ENCODE results near the gene CTSH. TPM values are rescaled to one million over a fixed set of nuclear protein-coding genes. Genes with fewer than 3 reads are reported as not detected.
A peak's percentile ranks its signal among the peaks of the same experiment; 100 is the strongest.

The CTSH gene
- total and polyA plus RNA-seq, 2 of the 13 experiments (the other 11 are each of a cell fraction or from before 2014, with no cell fraction given), result 265 to 653 TPM

- TF ChIP-seq SMAD9 (CRISPR knock-in tag; IDR thresholded peaks at IDR 0.05) (peak; percentile 85; the same call in 1 of the 2 replicates), NR2F2 (IDR thresholded peaks at IDR 0.05; ENCODE audit: borderline replicate concordance, low read depth) (no peak), ZNF776 (CRISPR knock-in tag; IDR thresholded peaks at IDR 0.05) (no peak), NAIF1 (CRISPR knock-in tag; IDR thresholded peaks at IDR 0.05; ENCODE audit: borderline replicate concordance) (no peak; the same call in 1 of the 2 replicates), ZNF33B (CRISPR knock-in tag; IDR thresholded peaks at IDR 0.05) (no peak; the same call in 1 of the 2 replicates), SMAD3 (CRISPR knock-in tag; IDR thresholded peaks at IDR 0.05) (0 out of 2 replicates have a peak, but pooled peaks have one; percentile 45), HDAC2 (CRISPR knock-in tag; IDR thresholded peaks at IDR 0.05) (peak; percentile 85), REXO4 (CRISPR knock-in tag; IDR thresholded peaks at IDR 0.05; ENCODE audit: borderline replicate concordance) (no peak), ZNF256 (CRISPR knock-in tag; conservative IDR thresholded peaks at IDR 0.05) (no peak), PHF8 (CRISPR knock-in tag; IDR thresholded peaks at IDR 0.05) (no peak), ZNF432 (CRISPR knock-in tag; IDR thresholded peaks at IDR 0.05; ENCODE audit: borderline replicate concordance) (no peak), ZNF781 (CRISPR knock-in tag; IDR thresholded peaks at IDR 0.05; ENCODE audit: borderline replicate concordance, not compliant biosample characterization) (peak; percentile 59), ZNF564 (CRISPR knock-in tag; IDR thresholded peaks at IDR 0.05) (no peak), CEBPZ (IDR thresholded peaks at IDR 0.05; ENCODE audit: low read length) (no peak), SKIL (CRISPR knock-in tag; IDR thresholded peaks at IDR 0.05; ENCODE audit: borderline replicate concordance) (no peak; the same call in 1 of the 2 replicates), ZNF30 (CRISPR knock-in tag; IDR thresholded peaks at IDR 0.05) (no peak), FOXM1 (CRISPR knock-in tag; IDR thresholded peaks at IDR 0.05) (no peak), MED1 (CRISPR knock-in tag; IDR thresholded peaks at IDR 0.05) (peak; percentile 94), ZNF614 (CRISPR knock-in tag; IDR thresholded peaks at IDR 0.05; ENCODE audit: borderline replicate concordance) (peak; percentile 82; the same call in 1 of the 2 replicates), ZSCAN22 (CRISPR knock-in tag; IDR thresholded peaks at IDR 0.05) (0 out of 2 replicates have a peak, but pooled peaks have one; percentile 54), ZNF749 (CRISPR knock-in tag; IDR thresholded peaks at IDR 0.05; ENCODE audit: borderline replicate concordance) (no peak), CSRNP1 (CRISPR knock-in tag; IDR thresholded peaks at IDR 0.05) (no peak; the same call in 1 of the 2 replicates)
- TF ChIP-seq, protein P1, sequence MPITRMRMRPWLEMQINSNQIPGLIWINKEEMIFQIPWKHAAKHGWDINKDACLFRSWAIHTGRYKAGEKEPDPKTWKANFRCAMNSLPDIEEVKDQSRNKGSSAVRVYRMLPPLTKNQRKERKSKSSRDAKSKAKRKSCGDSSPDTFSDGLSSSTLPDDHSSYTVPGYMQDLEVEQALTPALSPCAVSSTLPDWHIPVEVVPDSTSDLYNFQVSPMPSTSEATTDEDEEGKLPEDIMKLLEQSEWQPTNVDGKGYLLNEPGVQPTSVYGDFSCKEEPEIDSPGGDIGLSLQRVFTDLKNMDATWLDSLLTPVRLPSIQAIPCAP (CRISPR knock-in tag; IDR thresholded peaks at IDR 0.05; ENCODE audit: low read depth), result no peak
Measured at GRCh38 chr15:78988361-78988911, 43.6 kb upstream of the CTSH start (continued).
